Caco-2 (cell line): ENCODE measurements around the gene CDK14. TPM values are rescaled to one million over a fixed set of nuclear protein-coding genes. Genes with fewer than 3 reads are reported as not detected.

Experiments
- BruUV-seq: library from RNA; stranded (reverse); fragments of 400-500 nt; replicated peaks from 2 replicates; lab custom pipeline; 2021; lab: Mats Ljungman, UMichigan
- CTCF ChIA-PET: fragments of 300-600 bp; sonication (Branson Sonifier 250); formaldehyde crosslinking; loops from one replicate; lab custom pipeline; 2022; ENCODE audit warnings: antibody characterized with exemption; lab: Charles Lee
- POLR2A ChIA-PET: fragments of 300-600 bp; sonication (Branson Sonifier 250); formaldehyde crosslinking; loops from one replicate; lab custom pipeline; 2022; ENCODE audit warnings: antibody characterized with exemption; lab: Charles Lee
- DNase-seq, 2 experiments: peaks; one replicate each; pipeline versions ENCODE4 v3.0.0 to v3.0.0-alpha.2; 2020 to 2022
- H3K27me3 ChIP-seq: replicated peaks from 2 replicates; pipeline ENCODE4 v1.6.0; 2011; ENCODE audit warnings: low read length; ENCODE audit not compliant: control insufficient read depth, insufficient read depth
- H3K36me3 ChIP-seq: 2 replicates; pipeline ENCODE4 v1.5.1; 2011; ENCODE audit warnings: low read length; ENCODE audit not compliant: control insufficient read depth, insufficient read depth
- H3K4me1 ChIP-seq: fragments of 250-450 bp; sonication (Bioruptor Pico); 2 replicates; pipeline ENCODE4 v1.5.1; 2020; ENCODE audit warnings: mild to moderate bottlenecking
- H3K4me3 ChIP-seq: 2 replicates; pipeline ENCODE4 v1.5.1; 2011; ENCODE audit warnings: low read depth, mild to moderate bottlenecking, control low read depth, low read length
- H3K9me3 ChIP-seq: fragments of 250-450 bp; sonication (Bioruptor Pico); 2 replicates; pipeline ENCODE4 v1.5.1; 2020; ENCODE audit warnings: mild to moderate bottlenecking, moderate library complexity
- H3K27ac Mint-ChIP-seq: one replicate; pipeline ENCODE4 v1.8.0; 2022; ENCODE audit warnings: mixed read lengths; ENCODE audit not compliant: unreplicated experiment
- H3K27me3 Mint-ChIP-seq: one replicate; pipeline ENCODE4 v1.8.0; 2022; ENCODE audit warnings: mixed read lengths; ENCODE audit not compliant: insufficient read depth, unreplicated experiment
- H3K36me3 Mint-ChIP-seq: one replicate; pipeline ENCODE4 v1.8.0; 2022; ENCODE audit warnings: mild to moderate bottlenecking, mixed read lengths; ENCODE audit not compliant: insufficient read depth, unreplicated experiment
- H3K4me1 Mint-ChIP-seq: one replicate; pipeline ENCODE4 v1.8.0; 2022; ENCODE audit warnings: low read depth, mixed read lengths; ENCODE audit not compliant: unreplicated experiment
- H3K4me3 Mint-ChIP-seq: one replicate; pipeline ENCODE4 v1.8.0; 2022; ENCODE audit warnings: mild to moderate bottlenecking, moderate library complexity, mixed read lengths; ENCODE audit not compliant: unreplicated experiment
- H3K9me3 Mint-ChIP-seq: one replicate; pipeline ENCODE4 v1.8.0; 2022; ENCODE audit warnings: mixed read lengths; ENCODE audit not compliant: unreplicated experiment
- intact Hi-C: fragments of 100-400 bp; cut with micrococcal nuclease; formaldehyde crosslinking; loops from one replicate; pipeline ENCODE4 v1.10.0; 2022; ENCODE audit not compliant: unreplicated experiment
- total RNA-seq: library from RNA; stranded (reverse); gene quantifications from 2 replicates; pipeline ENCODE4 v1.2.3, GENCODE V29; 2022
- TF ChIP-seq, protein P1 (sequence below), 2 experiments: fragments of 200-600 bp in 1 of 2; IDR thresholded peaks; 1 replicate in 1 of 2; 2 replicates in 1 of 2; pipeline versions ENCODE4 v1.5.1 to v1.8.0; 2011 to 2022; ENCODE audit warnings: antibody characterized with exemption in 1 of 2, control low read depth in 1 of 2, inconsistent platforms in 1 of 2, low read depth in 1 of 2, low read length in 1 of 2, mild to moderate bottlenecking in 1 of 2, moderate library complexity in 1 of 2; ENCODE audit not compliant: insufficient read depth in 1 of 2, severe bottlenecking in 1 of 2, unreplicated experiment in 1 of 2

The CDK14 gene
- total RNA-seq, 1 experiment from 2014 or later, result 18.2 TPM

DNA sequence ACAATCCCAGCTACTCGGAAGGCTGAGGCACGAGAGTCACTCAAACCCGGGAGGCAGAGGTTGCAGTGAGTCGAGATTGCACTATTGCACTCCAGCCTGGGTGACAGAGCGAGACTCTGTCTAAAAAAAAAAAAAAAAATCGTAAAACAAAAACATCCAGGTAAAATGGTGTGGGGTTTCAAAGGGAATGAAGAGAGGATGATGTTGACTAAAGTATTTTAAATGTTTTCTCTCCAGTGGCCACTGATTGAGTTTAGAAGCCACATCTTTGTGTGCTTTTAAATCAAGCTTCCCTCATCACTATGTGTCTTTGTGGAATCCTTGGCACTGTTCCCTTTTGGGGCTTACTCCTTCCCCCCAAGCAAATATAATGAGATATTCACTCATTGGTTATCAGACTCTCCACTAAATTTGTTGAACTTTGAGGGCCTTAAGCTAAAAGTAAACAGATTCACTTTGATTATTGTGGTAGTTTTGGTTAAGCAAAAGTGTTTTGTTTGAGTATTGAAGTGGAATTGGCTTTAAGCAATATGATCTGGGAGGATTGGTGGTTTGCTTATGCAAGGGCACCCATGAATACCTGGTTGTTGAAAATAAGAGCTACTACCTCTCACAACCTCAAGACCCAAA, 162.9 kb downstream of the CDK14 start:
- Histone ChIP-seq H3K9me3 (no peaks in the 10 kb centered on the region), H3K4me1 (peaks cover 3% of the 10 kb centered on the region; the same call in 1 of the 2 replicates), H3K4me3 (no peak overlapping the region), H3K36me3 (no peaks in the 10 kb centered on the region), H3K27me3 (no peaks in the 10 kb centered on the region)
- Mint-ChIP-seq H3K9me3 (no peaks in the 10 kb centered on the region), H3K27me3 (no peaks in the 10 kb centered on the region), H3K36me3 (no peaks in the 10 kb centered on the region), H3K4me1 (peaks cover 12% of the 10 kb centered on the region), H3K27ac (peak overlapping the region; percentile 28), H3K4me3 (no peak overlapping the region)
- intact Hi-C loops, result loop anchor here (10.0 kb wide), 1 partner anchor 276 kb away; no protein-coding TSS in a partner anchor
- ChIA-PET CTCF (interaction anchor here (0.7 kb wide), 2 partner anchors 15 to 262 kb away, joined by 3 to 6 read pairs; no protein-coding TSS in a partner anchor), POLR2A (no interaction called here)
- peak in 1 of 2 experiments; percentile 30 for DNase-seq
- TF ChIP-seq, protein P1, sequence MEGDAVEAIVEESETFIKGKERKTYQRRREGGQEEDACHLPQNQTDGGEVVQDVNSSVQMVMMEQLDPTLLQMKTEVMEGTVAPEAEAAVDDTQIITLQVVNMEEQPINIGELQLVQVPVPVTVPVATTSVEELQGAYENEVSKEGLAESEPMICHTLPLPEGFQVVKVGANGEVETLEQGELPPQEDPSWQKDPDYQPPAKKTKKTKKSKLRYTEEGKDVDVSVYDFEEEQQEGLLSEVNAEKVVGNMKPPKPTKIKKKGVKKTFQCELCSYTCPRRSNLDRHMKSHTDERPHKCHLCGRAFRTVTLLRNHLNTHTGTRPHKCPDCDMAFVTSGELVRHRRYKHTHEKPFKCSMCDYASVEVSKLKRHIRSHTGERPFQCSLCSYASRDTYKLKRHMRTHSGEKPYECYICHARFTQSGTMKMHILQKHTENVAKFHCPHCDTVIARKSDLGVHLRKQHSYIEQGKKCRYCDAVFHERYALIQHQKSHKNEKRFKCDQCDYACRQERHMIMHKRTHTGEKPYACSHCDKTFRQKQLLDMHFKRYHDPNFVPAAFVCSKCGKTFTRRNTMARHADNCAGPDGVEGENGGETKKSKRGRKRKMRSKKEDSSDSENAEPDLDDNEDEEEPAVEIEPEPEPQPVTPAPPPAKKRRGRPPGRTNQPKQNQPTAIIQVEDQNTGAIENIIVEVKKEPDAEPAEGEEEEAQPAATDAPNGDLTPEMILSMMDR (IDR thresholded peaks at IDR 0.05; ENCODE audit: insufficient read depth in 1 of 2, low read depth in 1 of 2, low read length in 1 of 2, severe bottlenecking in 1 of 2, unreplicated experiment in 1 of 2), result no peak
- no TSS peak for BruUV-seq

DNA sequence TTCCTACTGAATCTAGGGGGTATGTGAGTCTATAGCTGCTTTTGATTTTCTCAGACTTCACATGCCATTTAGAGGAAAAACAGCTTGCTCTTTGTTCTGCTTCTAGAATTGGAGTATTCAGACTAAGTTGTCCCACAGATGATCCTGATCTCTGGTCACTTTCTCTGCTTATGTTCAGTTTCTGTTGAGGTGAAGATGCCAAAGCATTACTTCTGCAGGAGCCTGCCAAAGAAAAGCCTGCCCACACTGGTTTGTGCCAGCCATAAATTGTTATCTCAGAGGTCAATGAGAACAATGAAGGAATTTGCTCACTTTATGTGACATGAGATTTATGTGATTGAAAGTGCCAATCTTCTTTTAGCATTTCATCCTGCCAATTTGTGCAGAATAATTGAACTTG, 163.6 kb downstream of the CDK14 start:
- intact Hi-C loops, result loop anchor here (10.0 kb wide), 1 partner anchor 275 kb away; no protein-coding TSS in a partner anchor
- peaks cover 18% of the 10 kb centered on the region for H3K4me1 Mint-ChIP-seq
- TF ChIP-seq, protein P1 (IDR thresholded peaks at IDR 0.05; ENCODE audit: insufficient read depth in 1 of 2, low read depth in 1 of 2, low read length in 1 of 2, severe bottlenecking in 1 of 2, unreplicated experiment in 1 of 2), result no peak
- POLR2A ChIA-PET, result no interaction called here
- no peaks in the 10 kb centered on the region for H3K9me3 Mint-ChIP-seq
- H3K36me3 ChIP-seq, result no peaks in the 10 kb centered on the region
- no peak for DNase-seq
- no peaks in the 10 kb centered on the region for H3K27me3 ChIP-seq
- no TSS peak for BruUV-seq
- H3K9me3 ChIP-seq, result no peaks in the 10 kb centered on the region
- CTCF ChIA-PET, result no interaction called here
- H3K4me3 Mint-ChIP-seq, result no peak overlapping the region
- H3K4me1 ChIP-seq, result peaks cover 10% of the 10 kb centered on the region
- no peaks in the 10 kb centered on the region for H3K27me3 Mint-ChIP-seq
- H3K4me3 ChIP-seq, result no peak overlapping the region
- H3K36me3 Mint-ChIP-seq, result no peaks in the 10 kb centered on the region
- peak overlapping the region; percentile 28 for H3K27ac Mint-ChIP-seq

DNA sequence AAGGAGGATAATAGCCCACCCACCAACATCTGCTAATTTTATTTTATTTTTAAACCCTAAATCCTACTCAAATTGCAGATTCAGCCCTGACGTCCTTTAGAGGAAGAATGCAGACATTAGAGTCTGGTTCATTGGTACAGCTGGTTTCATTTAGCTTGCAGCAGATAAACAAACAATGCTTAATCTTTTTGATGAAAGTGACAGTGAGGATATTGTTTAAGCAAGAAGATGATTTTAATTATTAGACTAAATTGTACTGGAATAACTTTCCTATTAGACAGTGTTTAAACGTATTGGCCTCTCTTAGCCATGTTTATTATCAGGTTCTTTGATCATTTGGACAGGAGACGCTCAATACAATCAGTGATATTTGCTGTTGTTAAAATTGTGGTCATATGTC, 164.8 kb downstream of the CDK14 start:
- BruUV-seq, result no TSS peak

More for the DNA sequence above, 164.8 kb downstream of the CDK14 start:
- no peak for DNase-seq
- H3K4me3 ChIP-seq, result no peak overlapping the region
- no peaks in the 10 kb centered on the region for H3K9me3 ChIP-seq
- POLR2A ChIA-PET, result no interaction called here
- no peaks in the 10 kb centered on the region for H3K36me3 Mint-ChIP-seq
- H3K4me3 Mint-ChIP-seq, result no peak overlapping the region
- intact Hi-C loops, result no loop called here
- H3K4me1 Mint-ChIP-seq, result peaks cover 28% of the 10 kb centered on the region
- H3K9me3 Mint-ChIP-seq, result no peaks in the 10 kb centered on the region
- no peaks in the 10 kb centered on the region for H3K36me3 ChIP-seq
- no peaks in the 10 kb centered on the region for H3K27me3 ChIP-seq
- H3K4me1 ChIP-seq, result peaks cover 17% of the 10 kb centered on the region
- CTCF ChIA-PET, result no interaction called here
- no peaks in the 10 kb centered on the region for H3K27me3 Mint-ChIP-seq
- no peak overlapping the region for H3K27ac Mint-ChIP-seq
- TF ChIP-seq, protein P1 (IDR thresholded peaks at IDR 0.05; ENCODE audit: insufficient read depth in 1 of 2, low read depth in 1 of 2, low read length in 1 of 2, severe bottlenecking in 1 of 2, unreplicated experiment in 1 of 2), result no peak
